Measurements from ENCODE around the gene RPL36AL. TPM values are rescaled to one million over a fixed set of nuclear protein-coding genes. Genes with fewer than 3 reads are reported as not detected.

The RPL36AL gene
- polyA plus RNA-seq, 1 experiment: 87.9 TPM

DNA sequence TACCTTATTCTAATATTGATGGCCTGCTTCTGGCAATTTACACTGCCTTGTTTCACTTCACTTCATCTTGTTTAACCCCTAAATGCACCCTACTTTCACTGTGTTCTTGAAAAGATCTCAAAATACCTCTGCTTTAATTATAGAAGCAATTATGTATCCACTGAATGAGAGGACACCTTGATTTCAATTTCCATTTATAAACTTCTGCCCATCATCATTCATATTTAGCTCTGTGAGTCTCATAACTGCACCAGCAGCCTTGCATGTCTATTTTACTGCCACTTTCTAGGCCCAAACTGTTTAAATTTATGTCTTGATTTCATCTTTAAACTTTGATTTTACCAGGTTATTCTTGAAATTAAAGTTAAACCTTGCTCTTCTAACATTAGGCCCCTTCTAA lies 21.7 kb upstream of the RPL36AL start:
- no peak overlapping the region for H3K4me3 ChIP-seq (ENCODE audit: low read depth, low read length)
- peaks cover 2% of the 10 kb centered on the region for H3K36me3 ChIP-seq (ENCODE audit: control insufficient read depth, insufficient read depth, low read length)
- POLR2A ChIA-PET: no interaction called here
- TF ChIP-seq, protein P1, sequence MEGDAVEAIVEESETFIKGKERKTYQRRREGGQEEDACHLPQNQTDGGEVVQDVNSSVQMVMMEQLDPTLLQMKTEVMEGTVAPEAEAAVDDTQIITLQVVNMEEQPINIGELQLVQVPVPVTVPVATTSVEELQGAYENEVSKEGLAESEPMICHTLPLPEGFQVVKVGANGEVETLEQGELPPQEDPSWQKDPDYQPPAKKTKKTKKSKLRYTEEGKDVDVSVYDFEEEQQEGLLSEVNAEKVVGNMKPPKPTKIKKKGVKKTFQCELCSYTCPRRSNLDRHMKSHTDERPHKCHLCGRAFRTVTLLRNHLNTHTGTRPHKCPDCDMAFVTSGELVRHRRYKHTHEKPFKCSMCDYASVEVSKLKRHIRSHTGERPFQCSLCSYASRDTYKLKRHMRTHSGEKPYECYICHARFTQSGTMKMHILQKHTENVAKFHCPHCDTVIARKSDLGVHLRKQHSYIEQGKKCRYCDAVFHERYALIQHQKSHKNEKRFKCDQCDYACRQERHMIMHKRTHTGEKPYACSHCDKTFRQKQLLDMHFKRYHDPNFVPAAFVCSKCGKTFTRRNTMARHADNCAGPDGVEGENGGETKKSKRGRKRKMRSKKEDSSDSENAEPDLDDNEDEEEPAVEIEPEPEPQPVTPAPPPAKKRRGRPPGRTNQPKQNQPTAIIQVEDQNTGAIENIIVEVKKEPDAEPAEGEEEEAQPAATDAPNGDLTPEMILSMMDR (IDR thresholded peaks at IDR 0.05; ENCODE audit: insufficient read depth, low read depth, low read length): no peak
- CTCF ChIA-PET: interaction anchor here (0.9 kb wide), 1 partner anchor 14 kb away, joined by 3 read pairs; no protein-coding TSS in a partner anchor
- no peak for DNase-seq (ENCODE audit: low read depth)
- no peaks in the 10 kb centered on the region for H3K27me3 ChIP-seq (ENCODE audit: control insufficient read depth, insufficient read depth, low read length)

DNA sequence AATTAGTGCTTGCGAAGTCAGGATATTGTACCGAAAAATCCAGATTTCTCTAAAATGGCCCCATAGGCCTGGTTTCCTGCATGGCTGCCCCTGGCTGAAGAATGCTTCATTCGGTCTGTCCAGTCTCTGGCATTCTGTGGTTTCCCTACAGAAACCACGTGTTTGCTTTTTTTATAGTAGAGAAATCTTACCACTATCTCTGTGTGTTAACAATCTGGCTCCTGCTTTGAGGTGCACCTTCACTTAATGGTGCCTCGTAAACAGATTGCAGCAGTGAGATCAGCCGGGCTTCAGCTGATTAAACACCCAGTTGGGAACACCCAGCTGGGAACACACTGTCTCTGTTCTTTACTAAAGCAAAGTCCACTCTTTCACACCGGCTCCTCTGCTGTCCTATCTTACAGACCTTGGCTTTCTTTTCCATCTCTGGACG lies 21.3 kb upstream of the RPL36AL start:
- CTCF ChIA-PET: interaction anchor here (0.9 kb wide), 1 partner anchor 14 kb away, joined by 3 read pairs; no protein-coding TSS in a partner anchor
- H3K27me3 ChIP-seq (ENCODE audit: control insufficient read depth, insufficient read depth, low read length): no peaks in the 10 kb centered on the region
- TF ChIP-seq, protein P1 (IDR thresholded peaks at IDR 0.05; ENCODE audit: insufficient read depth, low read depth, low read length): no peak
- no peak overlapping the region for H3K4me3 ChIP-seq (ENCODE audit: low read depth, low read length)
- H3K36me3 ChIP-seq (ENCODE audit: control insufficient read depth, insufficient read depth, low read length): peaks cover 2% of the 10 kb centered on the region
- DNase-seq (ENCODE audit: low read depth): no peak
- POLR2A ChIA-PET: no interaction called here

DNA sequence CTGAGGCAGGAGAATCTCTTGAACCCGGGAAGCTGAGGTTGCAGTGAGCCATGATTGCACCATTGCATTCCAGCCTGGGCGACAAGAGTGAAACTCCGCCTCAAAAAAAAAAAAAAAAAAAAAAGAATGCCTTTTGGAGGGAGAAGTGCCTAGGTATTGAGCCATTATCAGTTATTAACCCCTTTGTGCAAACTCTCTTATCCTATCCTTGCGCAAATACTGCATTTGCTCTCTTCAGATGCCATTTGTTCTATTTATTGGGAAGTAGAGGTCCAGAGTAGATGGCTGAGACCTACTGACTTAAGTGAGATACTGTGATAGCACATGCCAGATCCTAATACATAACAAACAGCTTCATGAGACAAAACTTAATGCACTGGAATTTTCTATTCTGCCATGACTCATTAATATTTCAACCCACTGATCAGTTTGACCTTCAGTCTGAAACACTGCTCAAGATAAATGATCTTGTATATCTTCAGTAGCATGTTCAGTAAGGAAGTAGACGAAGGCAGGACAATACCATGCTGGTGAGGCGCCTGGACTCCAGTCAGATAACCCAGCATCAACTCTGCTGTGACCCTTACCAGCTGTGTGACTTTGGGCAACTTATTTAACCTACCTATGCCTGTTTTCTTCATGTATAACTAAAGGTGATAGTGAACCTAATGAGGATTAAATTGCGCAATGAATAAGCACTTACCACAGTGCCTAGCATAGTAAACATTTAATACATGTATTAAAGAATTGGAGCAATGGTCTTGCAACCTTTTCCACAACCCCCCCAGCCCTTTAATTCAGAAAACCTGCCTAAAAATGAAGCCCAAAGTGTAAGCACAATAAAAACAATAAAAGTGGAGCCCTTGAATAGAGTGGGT lies 20.4 kb upstream of the RPL36AL start:
- POLR2A ChIA-PET: no interaction called here
- DNase-seq (ENCODE audit: low read depth): no peak
- TF ChIP-seq, protein P1 (IDR thresholded peaks at IDR 0.05; ENCODE audit: insufficient read depth, low read depth, low read length): no peak
- H3K27me3 ChIP-seq (ENCODE audit: control insufficient read depth, insufficient read depth, low read length): no peaks in the 10 kb centered on the region
- no peak overlapping the region for H3K4me3 ChIP-seq (ENCODE audit: low read depth, low read length)
- CTCF ChIA-PET: no interaction called here
- peaks cover 2% of the 10 kb centered on the region for H3K36me3 ChIP-seq (ENCODE audit: control insufficient read depth, insufficient read depth, low read length)

DNA sequence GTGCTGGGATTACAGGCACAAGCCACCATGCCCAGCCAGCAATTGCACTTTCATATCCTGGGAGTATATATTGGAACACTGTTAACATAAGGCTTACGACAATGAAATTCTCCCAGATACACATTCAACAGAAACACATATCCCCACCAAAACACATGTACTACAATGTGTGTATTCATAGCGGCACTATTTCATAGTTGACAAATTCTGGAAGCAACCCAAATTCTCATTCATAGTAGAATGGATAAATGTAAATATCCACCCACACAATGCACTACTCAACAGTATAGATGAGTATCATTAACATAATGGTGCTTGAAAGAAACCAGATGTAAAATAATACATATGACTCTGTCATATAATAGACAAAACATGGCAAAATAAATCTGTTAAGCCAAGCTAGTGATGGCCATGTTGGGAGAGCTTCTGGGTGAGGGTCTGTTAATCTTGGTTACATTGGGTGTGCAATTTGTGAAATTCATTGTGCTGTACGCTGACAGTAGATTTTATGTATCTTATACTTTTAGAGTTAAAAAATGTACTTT lies 17.2 kb upstream of the RPL36AL start:
- no peaks in the 10 kb centered on the region; the same call in 1 of the 2 replicates for H3K36me3 ChIP-seq (ENCODE audit: control insufficient read depth, insufficient read depth, low read length)
- POLR2A ChIA-PET: no interaction called here
- H3K27me3 ChIP-seq (ENCODE audit: control insufficient read depth, insufficient read depth, low read length): no peaks in the 10 kb centered on the region
- CTCF ChIA-PET: interaction anchor here (1.0 to 1.1 kb wide), 2 partner anchors 11 to 130 kb away, joined by 3 read pairs; partner anchors contain the start of gene KLHDC2
- DNase-seq (ENCODE audit: low read depth): no peak
- TF ChIP-seq, protein P1 (IDR thresholded peaks at IDR 0.05; ENCODE audit: insufficient read depth, low read depth, low read length): no peak
- H3K4me3 ChIP-seq (ENCODE audit: low read depth, low read length): no peak overlapping the region

DNA sequence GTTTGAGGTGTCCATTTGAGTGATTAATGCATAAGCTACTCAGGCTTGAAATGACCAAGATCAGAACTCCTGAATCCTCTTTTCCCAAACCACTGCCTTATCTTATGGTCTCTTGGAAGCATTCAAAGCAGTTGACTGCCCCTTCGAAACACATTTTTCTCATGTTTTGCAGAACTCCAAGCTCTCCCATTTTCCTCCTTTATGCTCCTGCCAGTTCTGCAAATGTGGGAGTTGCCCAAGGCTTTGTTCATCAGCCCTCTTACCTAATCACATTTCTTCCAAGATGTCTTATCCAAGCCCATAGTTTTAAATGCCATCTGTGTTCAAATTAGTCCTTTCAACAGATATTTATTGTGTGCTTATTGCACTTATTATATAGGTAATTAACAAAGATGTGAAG lies 16.4 kb upstream of the RPL36AL start:
- TF ChIP-seq, protein P1 (IDR thresholded peaks at IDR 0.05; ENCODE audit: insufficient read depth, low read depth, low read length): no peak
- no peaks in the 10 kb centered on the region; the same call in 1 of the 2 replicates for H3K36me3 ChIP-seq (ENCODE audit: control insufficient read depth, insufficient read depth, low read length)
- CTCF ChIA-PET: interaction anchor here (1.1 kb wide), 1 partner anchor 12 kb away, joined by 3 read pairs; no protein-coding TSS in a partner anchor
- H3K4me3 ChIP-seq (ENCODE audit: low read depth, low read length): no peak overlapping the region
- no peaks in the 10 kb centered on the region for H3K27me3 ChIP-seq (ENCODE audit: control insufficient read depth, insufficient read depth, low read length)
- POLR2A ChIA-PET: no interaction called here
- no peak for DNase-seq (ENCODE audit: low read depth)
